Muscle layer of colon (tissue), 2 donors: Measurements from ENCODE around the gene SCAMP3.
A peak's percentile ranks its signal among the peaks of the same experiment; 100 is the strongest.

Experiments used
- H3K27ac ChIP-seq: one replicate; pipeline ENCODE4 v1.7.0; 2013; ENCODE audit warnings: low read depth, mild to moderate bottlenecking, low read length, moderate library complexity
- H3K27me3 ChIP-seq, 2 donors: one replicate each; pipeline ENCODE4 v1.7.0; 2013; ENCODE audit warnings: low read length in 2 of 2, mild to moderate bottlenecking in 2 of 2; ENCODE audit not compliant: insufficient read depth in 2 of 2, control insufficient read depth in 1 of 2
- H3K36me3 ChIP-seq: one replicate; pipeline ENCODE4 v1.7.0; 2013; ENCODE audit warnings: mild to moderate bottlenecking, low read length; ENCODE audit not compliant: insufficient read depth
- H3K4me1 ChIP-seq: one replicate; pipeline ENCODE4 v1.7.0; 2013; ENCODE audit warnings: mild to moderate bottlenecking, low read length; ENCODE audit not compliant: insufficient read depth
- H3K4me3 ChIP-seq, 2 donors: one replicate each; pipeline ENCODE4 v1.7.0; 2013; ENCODE audit warnings: low read length in 2 of 2, low read depth in 1 of 2, mild to moderate bottlenecking in 1 of 2, moderate library complexity in 1 of 2
- H3K9ac ChIP-seq: one replicate; pipeline ENCODE4 v1.7.0; 2013; ENCODE audit warnings: low read length
- H3K9me3 ChIP-seq: one replicate; pipeline ENCODE4 v1.7.0; 2013; ENCODE audit warnings: mild to moderate bottlenecking, low read length
- donor health status: abdominal sarcoma.
- donor health status: Adenocarcinoma of cecum.

The SCAMP3 gene

DNA sequence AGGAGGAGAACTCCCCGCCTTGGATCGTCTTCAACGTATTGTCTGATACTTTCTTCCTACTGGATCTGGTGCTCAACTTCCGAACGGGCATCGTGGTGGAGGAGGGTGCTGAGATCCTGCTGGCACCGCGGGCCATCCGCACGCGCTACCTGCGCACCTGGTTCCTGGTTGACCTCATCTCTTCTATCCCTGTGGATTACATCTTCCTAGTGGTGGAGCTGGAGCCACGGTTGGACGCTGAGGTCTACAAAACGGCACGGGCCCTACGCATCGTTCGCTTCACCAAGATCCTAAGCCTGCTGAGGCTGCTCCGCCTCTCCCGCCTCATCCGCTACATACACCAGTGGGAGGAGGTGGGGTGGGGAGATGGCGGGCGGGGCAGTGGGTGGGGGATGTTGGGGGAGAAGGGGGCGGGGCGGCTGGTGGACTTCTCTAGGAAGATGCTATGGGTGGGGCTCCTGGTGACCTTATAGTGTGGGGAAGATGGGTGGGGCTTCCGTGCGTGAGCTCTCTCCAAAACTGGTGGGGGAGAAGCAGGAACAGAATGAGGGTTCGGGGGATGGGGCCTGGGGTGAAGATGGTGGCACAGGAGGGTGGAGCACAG is 20.4 kb upstream of the SCAMP3 start:
- Histone ChIP-seq H3K36me3 (no peaks in the 10 kb centered on the region), H3K4me3 (no peak overlapping the region), H3K9me3 (no peaks in the 10 kb centered on the region), H3K27me3 (no peaks in the 10 kb centered on the region), H3K27ac (no peak overlapping the region), H3K9ac (no peak overlapping the region), H3K4me1 (peaks cover 8% of the 10 kb centered on the region)

DNA sequence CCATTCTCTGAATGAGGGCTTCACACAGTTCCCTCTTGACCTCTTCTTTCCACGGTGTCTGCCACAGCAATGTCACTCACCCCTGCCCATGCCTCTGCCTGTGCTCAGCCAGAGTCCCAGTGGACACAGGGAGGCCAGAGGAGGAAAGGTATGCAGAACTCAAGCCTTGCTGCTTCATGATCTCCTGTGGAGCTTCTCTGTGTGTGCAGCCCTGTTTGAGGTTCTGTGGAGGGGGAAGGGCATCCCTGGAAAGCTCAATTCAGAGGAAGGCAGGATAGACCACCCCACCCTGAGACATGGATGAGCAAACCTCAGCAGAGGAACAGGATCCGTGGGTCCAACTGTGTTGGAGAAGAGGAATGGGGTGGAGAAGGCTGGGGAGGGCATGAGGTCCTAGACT is 17.1 kb upstream of the SCAMP3 start:
- Histone ChIP-seq H3K4me3 (no peak overlapping the region), H3K27ac (no peak overlapping the region), H3K9me3 (no peaks in the 10 kb centered on the region), H3K27me3 (no peaks in the 10 kb centered on the region), H3K9ac (no peak overlapping the region), H3K4me1 (peaks cover 13% of the 10 kb centered on the region), H3K36me3 (no peaks in the 10 kb centered on the region)

DNA sequence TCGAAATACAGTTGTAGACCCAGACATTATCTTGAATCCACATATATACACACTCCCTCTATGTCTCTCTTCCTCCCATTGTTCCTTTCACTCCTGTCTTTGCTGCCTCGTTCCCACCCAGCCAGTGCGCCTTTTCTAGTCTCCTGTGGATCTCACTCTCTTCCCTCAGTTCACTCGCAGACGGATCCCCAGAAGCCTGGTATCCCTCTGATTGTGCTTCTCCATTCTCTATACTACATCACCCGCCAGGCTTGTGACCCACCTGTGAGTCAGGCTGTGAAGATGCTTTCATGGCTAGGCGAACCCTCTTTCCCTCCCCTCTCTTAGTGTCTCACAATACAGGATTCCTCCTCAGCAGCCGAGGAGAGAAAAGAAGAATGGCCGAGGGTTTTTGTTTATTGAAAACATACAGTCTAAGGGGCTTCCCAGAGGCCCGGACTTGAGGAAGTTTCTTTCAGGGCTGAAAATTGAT is 16.6 kb upstream of the SCAMP3 start:
- peaks cover 13% of the 10 kb centered on the region for H3K4me1 ChIP-seq
- H3K36me3 ChIP-seq = no peaks in the 10 kb centered on the region
- H3K27me3 ChIP-seq = no peaks in the 10 kb centered on the region
- no peak overlapping the region for H3K4me3 ChIP-seq
- H3K27ac ChIP-seq = no peak overlapping the region
- H3K9me3 ChIP-seq = no peaks in the 10 kb centered on the region
- no peak overlapping the region for H3K9ac ChIP-seq

DNA sequence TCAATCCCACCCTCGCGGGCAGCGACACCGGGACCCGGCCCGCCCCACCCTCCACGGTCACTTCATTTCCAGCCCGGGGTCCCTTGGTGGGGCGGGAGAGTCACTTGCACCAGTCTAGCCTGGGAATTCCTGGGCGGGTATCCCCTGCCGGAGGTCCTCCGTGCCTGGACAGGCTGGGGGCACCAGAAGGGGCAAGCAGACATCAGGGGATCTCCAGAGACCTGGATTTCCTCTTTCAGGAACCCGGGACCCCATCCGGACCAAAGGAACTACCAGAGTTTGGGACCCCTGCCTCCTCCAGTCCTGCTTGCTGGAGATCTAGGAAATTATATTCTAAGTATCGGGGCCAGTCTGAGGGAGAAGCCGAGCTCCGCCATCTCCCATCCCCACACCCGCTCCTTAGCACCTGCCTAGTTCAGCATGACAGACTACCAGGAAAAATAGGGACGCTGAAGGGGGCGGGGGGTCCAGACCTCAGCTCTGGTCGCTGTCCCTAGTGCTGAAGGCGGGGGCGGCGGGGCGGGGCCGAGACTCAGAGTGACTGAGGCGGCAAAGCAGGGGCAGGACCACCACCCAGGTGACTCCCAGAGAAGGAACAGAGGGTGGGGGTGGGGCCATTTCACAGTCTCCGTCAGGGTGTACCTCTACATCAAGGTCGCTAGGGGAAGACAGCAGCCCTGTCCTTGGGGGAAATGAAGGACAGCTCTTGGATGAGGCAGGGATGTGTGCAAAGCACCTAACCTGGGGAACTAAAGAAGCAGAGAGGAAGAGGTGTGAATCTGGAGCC is 15.9 kb upstream of the SCAMP3 start:
- H3K9ac ChIP-seq = no peak overlapping the region
- peak overlapping the region; percentile 42 for H3K27ac ChIP-seq
- no peaks in the 10 kb centered on the region for H3K9me3 ChIP-seq
- H3K27me3 ChIP-seq = no peaks in the 10 kb centered on the region
- peaks cover 13% of the 10 kb centered on the region for H3K4me1 ChIP-seq
- no peaks in the 10 kb centered on the region for H3K36me3 ChIP-seq
- peak overlapping the region; percentile 61 to 86 for H3K4me3 ChIP-seq

DNA sequence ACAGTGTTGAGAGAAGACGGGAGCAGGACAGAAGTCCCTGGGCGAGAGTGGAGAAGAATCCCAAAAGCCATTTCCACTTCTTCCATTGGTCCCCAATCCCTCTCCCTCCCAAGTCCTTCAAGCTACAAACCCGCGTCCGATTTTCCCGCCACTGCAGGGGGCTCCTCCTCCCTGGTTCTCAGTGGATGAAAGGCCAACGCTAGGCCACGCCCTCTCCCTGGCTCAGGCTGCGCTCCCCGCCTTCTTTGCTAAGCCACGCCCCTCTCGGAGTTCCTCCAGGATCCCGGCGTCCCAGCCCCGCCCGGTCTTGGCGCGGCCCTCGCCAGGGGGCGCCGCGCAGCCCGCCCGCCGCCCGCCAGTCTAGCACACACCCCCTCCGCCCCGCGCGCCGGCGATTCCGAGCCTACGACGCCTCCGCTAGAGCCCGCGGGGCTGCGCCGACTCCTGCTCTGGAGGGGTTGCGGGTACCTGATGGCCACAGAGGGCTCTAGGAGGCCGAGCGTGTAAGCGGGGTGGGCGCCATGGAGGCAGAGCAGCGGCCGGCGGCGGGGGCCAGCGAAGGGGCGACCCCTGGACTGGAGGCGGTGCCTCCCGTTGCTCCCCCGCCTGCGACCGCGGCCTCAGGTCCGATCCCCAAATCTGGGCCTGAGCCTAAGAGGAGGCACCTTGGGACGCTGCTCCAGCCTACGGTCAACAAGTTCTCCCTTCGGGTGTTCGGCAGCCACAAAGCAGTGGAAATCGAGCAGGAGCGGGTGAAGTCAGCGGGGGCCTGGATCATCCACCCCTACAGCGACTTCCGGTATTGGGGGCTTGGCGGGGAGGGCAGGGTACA is 15.1 kb upstream of the SCAMP3 start, which contains the start of gene HCN3:
Gene HCN3 (plus strand): TSS at position 394 of the 832 bp plus-strand sequence. CDS start 128 bp downstream, at position 522.
- Histone ChIP-seq H3K4me1 (peaks cover 17% of the 10 kb centered on the region), H3K4me3 (peak within 1 kb of the TSS; percentile 61 to 86), H3K9me3 (no peaks in the 10 kb centered on the region), H3K27me3 (no peaks in the 10 kb centered on the region), H3K27ac (peak within 1 kb of the TSS; percentile 42), H3K9ac (no peak within 1 kb of the TSS), H3K36me3 (no peaks in the 10 kb centered on the region)

DNA sequence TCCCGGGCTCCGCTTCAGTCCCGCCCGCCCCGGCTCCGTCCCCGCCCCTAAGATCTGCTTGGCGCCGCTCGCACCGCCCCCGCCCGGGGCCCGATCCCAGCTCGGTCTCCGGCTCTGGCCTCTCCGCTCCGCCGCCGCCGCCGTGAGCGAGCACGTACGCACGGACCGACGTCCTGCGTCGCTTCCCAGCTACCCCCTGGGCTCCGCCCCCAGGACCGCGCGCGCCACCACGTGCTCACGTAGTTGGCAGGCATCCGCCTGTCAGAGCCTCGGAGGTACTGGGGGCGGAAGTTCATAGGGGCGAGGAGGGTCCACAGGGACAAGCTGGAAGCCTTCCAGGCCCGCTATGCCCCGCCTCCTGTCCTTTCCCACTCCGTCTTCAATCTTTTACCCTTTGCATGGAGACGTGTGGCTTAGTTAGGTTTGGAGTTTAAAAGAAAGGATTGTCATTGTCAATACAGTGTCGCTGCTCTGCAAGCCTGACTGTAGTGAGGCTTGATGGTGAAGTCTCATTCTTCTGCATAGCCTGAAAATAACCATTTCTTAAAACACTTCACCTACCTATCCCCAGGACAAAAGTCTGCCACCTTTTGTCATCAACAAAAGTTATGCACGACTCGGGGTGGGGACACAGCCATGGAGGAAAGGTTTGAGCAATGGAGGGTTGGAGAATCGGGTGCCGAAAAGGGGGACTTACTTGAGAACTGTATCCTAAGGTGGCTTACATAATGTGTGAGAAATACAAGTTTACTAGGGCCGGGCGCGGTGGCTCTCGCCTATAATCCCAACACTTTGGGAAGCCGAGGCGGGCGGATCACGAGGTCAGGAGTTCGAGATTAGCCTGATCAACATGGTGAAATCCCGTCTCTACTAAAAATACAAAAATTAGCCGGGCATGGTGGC is 11.4 kb upstream of the SCAMP3 start, which contains the start of gene CLK2:
Gene CLK2 (minus strand): TSS at position 162 of the 903 bp plus-strand sequence. CDS start 2,527 bp downstream, outside the sequence.
- H3K4me1 ChIP-seq = peaks cover 26% of the 10 kb centered on the region
- H3K36me3 ChIP-seq = peaks cover 23% of the 10 kb centered on the region
- H3K27ac ChIP-seq = peak within 1 kb of the TSS; percentile 80
- no peaks in the 10 kb centered on the region for H3K27me3 ChIP-seq
- no peaks in the 10 kb centered on the region for H3K9me3 ChIP-seq
- H3K4me3 ChIP-seq = peak within 1 kb of the TSS; percentile 64 to 90
- peak within 1 kb of the TSS; percentile 76 for H3K9ac ChIP-seq

DNA sequence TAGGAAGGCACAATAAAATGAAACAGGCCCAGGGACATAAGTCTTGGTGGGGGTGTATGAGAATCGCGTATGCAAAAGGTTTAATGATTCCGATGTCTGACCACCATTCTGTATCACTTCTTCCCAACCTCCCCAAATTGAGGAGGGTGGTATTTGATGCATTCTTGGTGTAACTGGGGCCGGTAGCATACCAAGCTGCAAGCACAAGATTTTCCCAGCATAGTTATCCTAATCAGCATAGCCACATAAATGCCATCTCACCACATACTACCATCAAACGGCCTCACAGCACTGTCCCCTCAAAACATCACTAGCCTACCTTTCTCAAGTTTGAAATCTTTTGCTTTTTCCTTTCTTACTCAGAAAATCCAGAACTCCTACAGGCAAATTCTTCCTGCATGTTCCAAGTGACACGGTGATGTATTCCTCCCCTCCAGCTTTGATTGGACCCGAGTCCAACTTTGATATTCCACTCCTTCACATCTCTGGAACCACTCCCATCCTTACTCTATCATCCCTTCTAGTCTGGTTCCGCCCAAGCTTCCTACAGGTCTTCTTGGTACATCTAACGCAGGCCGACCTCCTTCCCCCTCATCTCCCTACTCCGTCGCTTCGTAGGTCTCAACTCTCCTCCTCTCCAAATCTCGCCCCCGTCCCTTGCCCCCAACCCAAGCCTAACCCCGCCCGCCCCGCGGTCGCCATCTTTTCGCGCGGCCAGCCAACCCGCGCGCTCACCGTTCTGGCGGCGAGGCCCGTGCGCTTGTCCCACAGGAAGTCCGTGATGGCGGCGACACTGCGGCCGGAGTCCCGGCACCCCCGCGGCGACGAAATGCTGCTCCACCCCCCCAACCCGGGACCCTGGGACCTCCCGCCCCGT is 10.5 kb upstream of the SCAMP3 start:
- H3K27ac ChIP-seq = peak overlapping the region; percentile 80
- no peaks in the 10 kb centered on the region for H3K27me3 ChIP-seq
- peaks cover 18% of the 10 kb centered on the region for H3K4me1 ChIP-seq
- H3K4me3 ChIP-seq = peak overlapping the region; percentile 64 to 70
- H3K36me3 ChIP-seq = peaks cover 32% of the 10 kb centered on the region
- peak overlapping the region; percentile 39 for H3K9ac ChIP-seq
- no peaks in the 10 kb centered on the region for H3K9me3 ChIP-seq

DNA sequence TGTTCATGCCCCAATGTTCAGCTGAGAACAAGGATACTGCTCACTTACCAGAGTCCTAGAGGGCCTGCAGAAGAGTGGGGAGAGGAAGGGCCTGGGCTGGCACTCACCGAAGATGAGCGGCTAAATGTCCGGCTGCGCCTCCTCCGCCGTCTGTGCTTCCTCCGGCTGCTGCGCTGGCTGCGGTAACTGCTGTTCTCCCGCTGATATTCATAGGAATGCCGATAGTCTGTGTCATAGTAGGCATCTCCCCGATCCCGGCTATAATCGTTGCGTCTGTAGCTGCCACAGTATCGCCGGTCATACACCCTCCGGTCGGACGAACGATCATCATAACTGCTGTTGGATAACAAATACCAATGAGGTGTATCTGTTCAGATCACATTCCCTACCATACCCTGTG is 7.2 kb upstream of the SCAMP3 start:
- no peaks in the 10 kb centered on the region for H3K9me3 ChIP-seq
- H3K36me3 ChIP-seq = peaks cover 62% of the 10 kb centered on the region

DNA sequence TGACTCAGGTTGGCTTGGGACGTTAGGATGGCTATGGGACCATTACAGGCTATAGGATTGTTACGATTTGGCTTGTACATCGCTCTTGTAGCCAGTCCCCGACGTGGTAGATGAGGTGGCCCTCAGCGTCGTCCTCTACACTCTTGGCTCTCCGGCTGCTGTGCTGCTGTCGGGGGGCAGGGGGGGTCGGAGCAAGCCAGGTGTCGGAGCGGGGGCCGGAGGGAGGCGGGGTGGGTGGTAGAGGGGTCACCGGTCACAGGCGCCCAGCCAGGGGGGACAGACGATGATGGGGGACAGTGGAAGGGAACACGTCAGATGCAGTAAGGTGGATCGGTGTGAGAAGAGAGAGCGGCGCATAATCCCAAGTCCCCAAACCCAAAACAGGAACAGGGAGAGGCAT is 6.5 kb upstream of the SCAMP3 start:
- no peaks in the 10 kb centered on the region for H3K9me3 ChIP-seq
- no peak overlapping the region for H3K27ac ChIP-seq
- H3K4me1 ChIP-seq = peaks cover 13% of the 10 kb centered on the region
- peaks cover 70% of the 10 kb centered on the region for H3K36me3 ChIP-seq
- no peak overlapping the region for H3K9ac ChIP-seq
- H3K27me3 ChIP-seq = no peaks in the 10 kb centered on the region
- no peak overlapping the region for H3K4me3 ChIP-seq

More for the DNA sequence above, 7.2 kb upstream of the SCAMP3 start:
- Histone ChIP-seq H3K4me3 (no peak overlapping the region), H3K27ac (no peak overlapping the region), H3K4me1 (peaks cover 13% of the 10 kb centered on the region), H3K9ac (no peak overlapping the region), H3K27me3 (no peaks in the 10 kb centered on the region)

DNA sequence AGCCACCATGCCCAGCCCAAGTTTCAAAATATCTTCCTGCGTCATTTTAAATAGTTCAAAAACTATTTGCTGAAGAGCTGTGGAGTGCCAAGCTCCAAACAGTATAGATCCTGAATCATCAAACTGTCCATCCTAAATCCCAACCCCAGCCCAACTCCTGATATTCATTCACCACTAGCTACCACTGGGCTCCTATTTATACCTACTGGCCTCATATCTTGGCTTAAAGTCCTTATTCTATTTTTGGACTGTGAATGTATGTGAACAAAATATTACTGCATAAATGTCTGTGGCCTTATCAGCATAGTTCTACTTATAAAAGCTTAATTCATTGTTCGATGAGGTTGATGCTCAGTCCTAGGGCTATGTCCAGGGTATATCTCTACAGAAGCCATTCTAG is 5.2 kb upstream of the SCAMP3 start:
- H3K27me3 ChIP-seq = no peaks in the 10 kb centered on the region
- H3K27ac ChIP-seq = no peak overlapping the region
- no peak overlapping the region for H3K9ac ChIP-seq
- peaks cover 80% of the 10 kb centered on the region for H3K36me3 ChIP-seq
- peaks cover 10% of the 10 kb centered on the region for H3K4me1 ChIP-seq
- no peaks in the 10 kb centered on the region for H3K9me3 ChIP-seq
- H3K4me3 ChIP-seq = no peak overlapping the region
